GM10266 (cell line): Measurements from ENCODE around the gene FAM174B.

Experiments used
- DNase-seq: peaks from one replicate; pipeline ENCODE4 v3.0.0; 2012; ENCODE audit errors: extremely low spot score
- CTCF ChIP-seq: IDR thresholded peaks from 2 replicates; pipeline ENCODE4 v1.5.1; 2012; ENCODE audit warnings: mild to moderate bottlenecking, low read depth; ENCODE audit not compliant: control insufficient read depth, insufficient read depth; ENCODE audit errors: missing control alignments

FAM174B gene

DNA sequence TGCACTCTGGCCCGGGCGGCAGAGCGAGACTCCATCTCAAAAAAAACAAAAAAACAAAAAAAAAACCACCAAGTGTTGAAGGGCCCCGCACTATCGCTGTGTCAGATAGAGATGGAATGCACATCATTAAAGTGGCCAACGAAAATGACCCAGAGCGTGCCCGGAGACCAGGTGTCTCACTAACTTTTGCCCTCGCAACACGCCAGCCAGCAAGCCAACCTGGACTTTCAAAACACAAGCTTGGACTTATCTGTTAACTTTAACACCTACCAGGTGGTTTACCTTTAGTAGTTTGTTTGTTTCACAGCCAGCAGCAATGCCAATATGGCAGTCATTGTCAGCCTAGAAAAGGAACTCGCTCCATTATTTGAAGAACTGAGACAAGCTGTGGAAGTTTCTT lies 28.6 kb downstream of the FAM174B start:
- no peak for TF ChIP-seq CTCF
- no peak for DNase-seq

DNA sequence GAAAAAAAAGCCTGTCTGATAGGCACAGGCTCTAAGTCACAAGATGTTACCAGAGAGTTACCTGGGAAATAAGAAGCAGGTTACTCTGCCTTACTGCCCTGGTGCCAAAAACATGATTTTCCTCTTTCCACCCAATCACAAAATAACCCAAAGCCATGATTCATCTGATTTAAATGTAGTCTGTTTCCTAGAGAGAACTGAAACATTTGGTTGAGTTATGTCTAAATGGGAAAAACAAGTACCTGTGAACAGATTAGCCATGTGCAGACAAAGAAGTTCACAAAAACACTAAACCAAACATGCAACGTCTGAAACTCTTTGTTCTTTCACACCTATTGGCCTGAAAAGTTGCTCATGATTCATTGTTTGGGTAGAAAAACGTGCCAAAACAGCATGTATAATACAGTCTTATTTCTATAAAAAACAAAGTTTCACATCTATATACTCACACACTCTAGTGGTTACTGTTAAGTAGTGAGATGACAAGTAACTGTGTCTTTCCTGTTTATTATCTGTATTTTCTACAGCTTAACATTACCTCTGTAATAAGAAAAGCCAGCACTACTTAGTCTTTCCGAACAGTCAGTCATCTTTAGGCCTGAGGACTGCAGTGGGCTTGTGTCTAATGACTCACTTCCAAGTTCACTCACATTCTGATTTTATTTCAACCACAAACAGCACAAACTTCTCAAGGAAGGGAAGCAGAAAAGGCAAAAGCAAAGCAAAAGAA lies 30.2 kb downstream of the FAM174B start:
- TF ChIP-seq CTCF = peak; percentile 21
- no peak for DNase-seq

- no peak for DNase-seq
- no peak for TF ChIP-seq CTCF
Observed at GRCh38 chr15:92624401-92624991, 31.1 kb downstream of the FAM174B start.

GRCh38 chr15:92623435-92623834 lies 32.1 kb downstream of the FAM174B start:
- TF ChIP-seq CTCF = no peak
- DNase-seq = no peak

DNA sequence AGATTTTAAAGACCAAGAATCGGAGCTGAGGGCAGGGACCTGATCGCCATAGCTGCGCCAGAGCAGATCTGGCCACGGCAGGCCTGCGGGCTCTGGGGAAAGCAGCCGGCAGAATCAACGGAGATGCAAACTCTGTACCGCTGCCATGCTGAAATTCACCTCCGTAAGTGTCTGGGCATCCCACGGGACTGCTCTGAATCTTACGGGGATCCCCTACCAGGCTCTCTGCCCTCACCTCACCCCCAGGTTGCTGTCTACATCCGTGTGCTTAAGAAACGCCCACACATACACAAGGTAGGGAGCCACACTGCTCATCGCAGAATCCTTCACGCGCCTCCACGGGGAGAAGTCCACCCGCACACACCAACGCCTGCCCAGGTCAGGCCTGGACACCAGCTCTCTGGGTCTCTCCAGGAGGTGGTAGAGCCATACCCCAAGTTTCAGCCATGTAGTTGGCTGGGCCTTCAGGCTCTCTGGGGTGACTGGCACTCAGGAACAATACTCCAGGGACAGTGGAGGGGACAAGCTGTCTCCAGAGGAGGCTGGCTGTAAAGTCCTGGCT lies 33.5 kb downstream of the FAM174B start:
- TF ChIP-seq CTCF = no peak

DNA sequence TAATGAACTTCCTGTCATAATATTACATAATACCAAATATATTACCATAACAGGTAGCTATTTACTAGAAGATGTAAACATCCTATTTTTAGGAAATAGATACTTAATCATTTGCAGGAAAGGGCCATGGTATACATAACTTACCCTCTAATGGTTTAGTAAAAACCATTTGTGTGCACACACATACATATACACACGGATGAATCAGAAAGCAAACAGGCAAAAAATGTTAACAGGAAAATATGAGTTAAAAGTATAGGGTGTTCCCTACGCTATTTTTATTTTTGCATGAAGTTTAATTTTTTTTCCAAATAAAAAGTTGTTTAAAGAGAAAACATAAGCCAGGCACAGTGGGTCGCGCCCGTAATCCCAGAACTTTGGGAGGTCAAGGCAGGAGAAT lies 34.6 kb downstream of the FAM174B start:
- DNase-seq = no peak
- TF ChIP-seq CTCF = no peak

More for the DNA sequence above, 33.5 kb downstream of the FAM174B start:
- no peak for DNase-seq
